GM12891 (cell line): Measurements from ENCODE around the gene PAK4.

ENCODE experiments used
- POLR2A ChIP-seq: IDR thresholded peaks from 2 replicates; pipeline ENCODE4 v1.6.1; 2011; ENCODE audit warnings: low read depth, low read length, control low read depth
- POLR2AphosphoS5 ChIP-seq: IDR thresholded peaks from 2 replicates; pipeline ENCODE4 v1.6.1; 2011; ENCODE audit warnings: low read depth, low read length, control low read depth
- POU2F2 ChIP-seq: IDR thresholded peaks from 2 replicates; pipeline ENCODE4 v1.6.1; 2011; ENCODE audit warnings: low read depth, mild to moderate bottlenecking, control low read depth, low read length, moderate library complexity
- TAF1 ChIP-seq: IDR thresholded peaks from 2 replicates; pipeline ENCODE4 v1.6.1; 2011; ENCODE audit warnings: low read depth, low read length, control low read depth

DNA sequence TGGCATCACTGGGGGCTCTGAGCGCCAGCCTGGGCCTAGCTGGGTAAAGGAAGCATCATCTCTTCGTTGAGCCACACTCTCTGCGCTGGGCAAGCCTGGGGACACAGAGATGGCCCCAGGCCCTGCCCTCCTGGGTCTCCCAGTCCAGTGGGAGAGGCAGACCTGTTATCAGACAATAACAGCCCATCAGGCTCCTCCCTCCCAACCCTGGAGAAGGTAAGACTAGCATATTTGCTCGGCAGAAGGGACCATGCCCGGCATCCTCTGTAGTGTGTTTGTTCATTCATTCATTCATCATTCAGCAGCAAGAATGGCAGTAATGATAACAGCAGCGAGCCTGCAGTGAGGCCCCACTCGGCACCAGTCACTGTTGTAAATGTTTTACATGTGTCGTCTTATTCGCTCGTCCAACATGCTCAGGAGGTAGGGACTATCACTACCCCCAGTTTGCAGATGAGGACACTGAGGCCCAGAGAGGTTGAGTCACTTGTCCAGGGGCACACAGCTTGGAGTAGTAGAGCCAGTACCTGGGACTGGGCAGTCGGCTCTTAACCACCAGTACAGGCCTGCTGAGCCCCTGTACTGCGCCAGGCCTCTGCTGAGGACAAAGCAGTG lies 33.2 kb downstream of the PAK4 start:
- TF ChIP-seq POLR2A (no peak), TAF1 (no peak), POLR2AphosphoS5 (no peak), POU2F2 (no peak)
